ENCODE data around the gene NAA15. TPM values are rescaled to one million over a fixed set of nuclear protein-coding genes. Genes with fewer than 3 reads are reported as not detected.
"Not testable (repeated sequence)": the region's sequence is repeated elsewhere in the genome, so short reads cannot be mapped to it uniquely, and the experiment has no call there.

Gene NAA15
- polyA plus RNA-seq, 1 donor, result 25.9 TPM

GRCh38 chr4:139299536-139299935 lies 1.8 kb upstream of the NAA15 start:
- no peak for DNase-seq

GRCh38 chr4:139300431-139301112 lies 733 bp upstream of the NAA15 start:
- no peak for DNase-seq

DNA sequence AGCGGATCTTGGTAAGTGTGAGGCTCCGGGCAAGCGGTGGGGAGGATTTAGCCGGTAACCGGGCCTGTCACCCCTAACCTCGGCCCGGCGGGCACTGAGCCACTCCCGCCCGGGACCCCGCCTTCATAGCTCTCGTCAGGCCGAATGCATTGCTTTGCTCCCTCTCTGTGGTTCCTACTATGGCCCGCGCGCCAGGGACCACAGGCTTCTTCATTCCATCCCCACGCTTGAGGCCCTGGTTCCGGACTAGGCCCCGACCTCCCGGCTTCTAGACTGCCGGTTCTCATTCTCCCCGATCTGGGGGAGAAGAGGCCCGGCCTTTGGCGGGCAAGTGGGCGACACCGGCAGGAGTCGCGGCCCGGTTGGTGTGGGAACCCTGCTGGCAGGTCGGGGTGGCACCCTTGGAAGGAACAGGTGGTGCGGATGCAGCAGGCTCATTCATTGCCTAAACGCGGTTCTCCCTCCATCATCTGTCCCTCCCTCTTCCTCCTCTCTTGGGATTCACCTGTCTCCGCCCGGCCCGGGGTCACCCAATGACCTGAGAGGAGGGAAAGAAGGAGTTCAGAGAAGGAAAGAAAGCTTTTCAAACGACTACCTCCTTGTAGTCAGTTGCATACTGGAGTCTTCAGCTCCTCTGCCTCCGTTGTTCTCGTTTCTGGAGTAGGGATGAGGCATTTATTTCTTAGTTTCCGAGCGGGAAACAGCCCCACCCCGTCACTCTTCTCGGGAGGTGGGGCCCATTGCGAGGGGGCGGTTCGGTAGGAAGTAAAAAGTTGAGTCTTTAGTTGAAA lies 711 bp downstream of the NAA15 start, which contains the start of gene NDUFC1:
TSS of gene NDUFC1 (minus strand) at position 657 of the 791 bp plus-strand sequence. CDS start 6,679 bp downstream, outside the sequence.
- peak; percentile 61 for DNase-seq

DNA sequence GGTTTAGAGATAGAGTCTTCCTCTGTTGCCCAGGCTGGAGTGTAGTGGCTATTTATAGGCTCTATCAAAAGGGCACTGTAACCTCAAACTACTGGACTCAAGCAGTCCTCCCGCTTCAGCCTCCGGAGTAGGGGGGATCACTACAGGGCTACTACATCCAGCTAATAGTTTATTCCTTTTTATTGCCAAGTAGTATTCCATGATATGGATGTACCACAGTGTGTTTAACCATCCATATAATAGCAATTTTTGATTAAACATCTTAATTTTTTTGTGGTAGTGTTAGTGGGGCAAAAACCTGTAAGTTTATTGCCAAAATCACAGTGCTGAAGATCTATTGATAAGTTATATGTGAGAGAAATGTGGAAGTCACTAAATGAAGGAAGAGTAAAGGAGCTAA lies 3.6 kb downstream of the NAA15 start:
- DNase-seq, result no peak

GRCh38 chr4:139311909-139312308 lies 10.6 kb downstream of the NAA15 start:
- no peak for DNase-seq

DNA sequence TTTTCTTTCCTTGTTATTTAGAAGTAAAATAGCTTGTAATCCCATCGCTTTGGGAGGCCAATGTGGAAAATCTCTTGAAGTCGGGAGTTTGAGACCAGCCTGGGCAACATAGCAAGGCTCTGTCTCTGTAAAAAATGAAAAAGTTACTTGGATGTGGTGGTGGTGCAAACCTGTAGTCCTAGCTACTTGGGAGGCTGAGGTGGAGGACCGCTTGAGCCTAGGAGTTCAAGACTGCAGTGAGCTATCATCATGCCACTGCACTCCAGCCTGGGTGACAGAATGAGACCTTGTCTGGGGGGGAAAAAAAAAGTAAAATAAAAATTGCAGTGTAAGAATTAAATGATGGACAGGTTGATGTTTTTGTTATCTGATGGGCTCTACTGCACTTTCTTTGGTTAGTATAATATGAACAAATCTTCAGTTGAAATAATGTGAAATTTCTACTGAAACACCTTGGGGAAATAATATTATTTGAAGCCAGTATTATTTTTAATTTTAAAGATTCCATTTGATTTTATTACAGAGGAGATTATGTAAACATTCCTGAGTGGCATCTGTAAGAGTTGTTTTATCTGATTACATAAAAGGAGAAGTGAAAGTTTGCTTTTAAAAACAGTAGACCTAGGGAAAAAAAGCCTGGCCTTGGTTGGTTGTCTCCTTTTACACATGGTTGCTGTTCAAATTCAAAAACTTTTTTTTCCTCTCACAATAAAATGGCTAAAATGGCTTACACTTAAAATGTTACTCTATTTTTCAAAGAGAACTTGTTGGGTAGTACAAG lies 11.4 kb downstream of the NAA15 start:
- no peak for DNase-seq

- DNase-seq, result not testable (repeated sequence)
Observed at GRCh38 chr4:139313414-139313813, 12.1 kb downstream of the NAA15 start.

- DNase-seq, result no peak
Observed at GRCh38 chr4:139314047-139314800, 12.9 kb downstream of the NAA15 start.

DNA sequence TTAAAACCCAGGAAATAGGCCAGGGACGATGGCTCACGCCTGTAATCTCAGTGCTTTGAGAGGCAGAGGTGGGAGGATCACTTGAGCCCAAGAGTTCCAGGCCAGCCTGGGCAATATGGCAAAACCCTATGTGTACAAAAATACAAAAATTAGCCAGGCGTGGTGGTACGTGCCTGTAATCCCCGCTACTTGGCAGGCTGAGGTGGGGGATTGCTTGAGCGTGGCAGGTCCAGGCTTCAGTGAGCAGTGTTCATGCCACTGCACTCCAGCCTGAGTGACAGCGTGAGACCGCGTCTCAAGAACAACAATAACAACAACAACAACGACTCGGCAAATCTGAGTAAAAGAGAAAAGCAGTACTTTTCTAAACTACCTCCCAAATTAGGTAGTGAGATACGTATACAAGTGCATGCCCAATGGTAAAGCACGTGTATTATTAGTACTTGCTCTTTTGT lies 13.9 kb downstream of the NAA15 start:
- DNase-seq, result no peak

DNA sequence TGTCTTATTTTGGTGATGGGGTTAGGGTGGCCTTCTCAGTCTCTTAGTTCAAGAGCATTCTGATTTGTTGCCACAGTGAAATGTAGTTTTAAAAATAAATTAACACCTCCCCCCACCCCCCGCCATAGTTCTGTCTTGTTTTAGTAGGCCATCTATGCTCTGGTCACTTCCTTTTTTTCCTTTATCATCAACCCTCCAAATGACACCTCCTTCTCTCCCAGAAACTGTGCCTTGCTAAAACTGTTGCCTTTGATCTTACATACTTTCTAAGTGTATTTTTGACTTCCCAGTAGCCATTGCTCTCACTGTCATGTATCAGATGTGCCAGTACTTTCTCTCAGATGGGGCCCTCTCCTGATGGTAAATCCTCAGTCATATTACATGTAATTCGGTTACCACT lies 15.4 kb downstream of the NAA15 start:
- no peak for DNase-seq

- no peak for DNase-seq
Observed at GRCh38 chr4:139317635-139318034, 16.3 kb downstream of the NAA15 start.

- DNase-seq, result no peak
Observed at GRCh38 chr4:139319571-139319970, 18.3 kb downstream of the NAA15 start.

DNA sequence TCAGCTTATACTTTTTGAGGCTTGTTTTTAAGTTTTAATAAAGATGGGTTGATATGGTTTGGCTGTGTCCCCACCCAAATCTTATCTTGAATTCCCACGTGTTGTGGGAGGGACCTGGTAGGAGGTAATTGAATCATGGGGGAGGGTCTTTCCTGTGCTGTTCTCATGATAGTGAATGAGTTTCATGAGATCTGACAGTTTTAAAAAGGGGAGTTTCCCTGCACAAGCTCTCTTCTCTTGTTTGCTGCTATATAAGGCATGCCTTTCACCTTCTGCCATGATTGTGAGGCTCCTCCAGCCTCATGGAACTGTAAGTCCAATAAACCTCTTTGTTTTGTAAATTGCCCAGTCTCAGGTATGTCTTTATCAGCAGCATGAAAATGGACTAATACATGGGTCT lies 20.8 kb downstream of the NAA15 start:
- not testable (repeated sequence) for DNase-seq

DNA sequence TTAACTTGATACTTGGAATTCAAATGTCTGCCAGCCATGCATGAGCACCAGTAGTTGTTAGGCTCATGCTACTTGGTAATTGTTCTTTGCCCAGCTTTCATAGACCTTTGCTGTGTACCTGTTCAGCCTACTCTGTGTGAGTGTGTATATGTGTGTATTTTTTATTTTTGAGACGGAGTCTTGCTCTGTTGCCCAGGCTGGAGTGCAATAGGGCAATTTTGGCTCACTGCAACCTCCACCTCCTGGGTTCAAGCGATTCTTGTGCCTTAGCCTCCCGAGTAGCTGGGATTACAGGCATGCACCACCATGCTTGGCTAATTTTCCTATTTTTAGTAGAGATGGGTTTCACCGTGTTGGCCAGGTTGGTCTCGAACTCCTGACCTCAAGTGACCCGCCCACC lies 21.2 kb downstream of the NAA15 start:
- DNase-seq, result not testable (repeated sequence)

DNA sequence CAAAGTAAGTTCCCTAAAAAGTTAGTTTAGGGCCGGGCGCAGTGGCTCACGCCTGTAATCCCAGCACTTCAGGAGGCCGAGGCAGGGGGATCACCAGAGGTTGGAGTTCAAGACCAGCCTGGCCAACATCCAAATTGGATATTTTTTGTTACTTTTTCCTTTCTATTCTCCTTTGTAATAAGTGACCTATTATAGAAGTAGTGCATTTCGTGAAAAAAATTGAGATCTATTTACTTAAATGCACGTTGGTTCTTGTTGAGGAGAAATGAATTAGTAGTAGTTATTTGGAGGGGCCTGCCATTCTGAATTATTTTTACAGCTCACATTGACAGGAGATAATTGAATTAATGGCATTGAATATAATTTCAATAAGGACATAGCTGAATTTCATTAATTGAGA lies 23.3 kb downstream of the NAA15 start:
- no peak for DNase-seq

- DNase-seq, result no peak
Observed at GRCh38 chr4:139329665-139330200, 28.4 kb downstream of the NAA15 start.

- DNase-seq, result no peak
Observed at GRCh38 chr4:139330283-139330682, 29.0 kb downstream of the NAA15 start.

GRCh38 chr4:139331185-139331584 lies 29.9 kb downstream of the NAA15 start:
- DNase-seq, result no peak

DNA sequence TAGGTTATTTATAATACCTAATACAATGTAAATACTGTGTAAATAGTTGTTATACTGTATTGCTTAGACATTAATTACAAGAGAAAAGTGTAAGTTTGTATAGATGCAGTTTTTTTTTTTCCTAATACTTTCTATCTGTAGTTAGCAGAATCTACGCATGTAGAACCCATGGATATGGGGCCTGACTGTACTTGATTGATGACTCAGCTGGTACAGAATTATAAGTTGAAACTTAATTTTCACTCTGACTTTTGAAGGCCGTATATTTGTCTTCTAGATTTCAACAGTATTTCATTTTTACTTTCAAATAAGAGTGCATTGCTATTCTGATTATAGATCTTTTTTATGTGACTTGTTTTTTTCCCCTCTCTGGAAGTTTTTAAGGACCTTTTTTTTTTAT lies 31.7 kb downstream of the NAA15 start:
- no peak for DNase-seq

- no peak for DNase-seq
Observed at GRCh38 chr4:139337612-139338011, 36.3 kb downstream of the NAA15 start.

- DNase-seq, result no peak
Observed at GRCh38 chr4:139361301-139361700, 60.0 kb downstream of the NAA15 start.

Data from hindlimb muscle (tissue), 1 donor.